Uterus (tissue), 4 donors: Measurements from ENCODE around the gene CARD10. TPM values are rescaled to one million over a fixed set of nuclear protein-coding genes. Genes with fewer than 3 reads are reported as not detected.

Source experiments
- DNase-seq, 2 donors: peaks; one replicate each; pipeline ENCODE4 v3.0.0-alpha.2; 2019 to 2020
- H3K27ac ChIP-seq, 2 donors: fragments of 200-600 bp; sonication (generic); 1 replicate in 1 of 2; 2 replicates in 1 of 2; pipeline ENCODE4 v1.5.1; 2016 to 2018
- H3K27me3 ChIP-seq, 2 donors: fragments of 200-600 bp; sonication (generic); one replicate each; pipeline ENCODE4 v1.5.1; 2018 to 2019; ENCODE audit warnings: control low read depth in 1 of 2
- H3K36me3 ChIP-seq, 2 donors: fragments of 200-600 bp; sonication (generic); one replicate each; pipeline ENCODE4 v1.5.1; 2019; ENCODE audit warnings: control low read depth in 1 of 2
- H3K4me1 ChIP-seq, 2 donors: fragments of 200-600 bp; sonication (generic); one replicate each; pipeline ENCODE4 v1.5.1; 2018 to 2019; ENCODE audit warnings: control low read depth in 1 of 2
- H3K4me3 ChIP-seq, 2 donors: fragments of 200-600 bp; sonication (generic); 1 replicate in 1 of 2; 2 replicates in 1 of 2; pipeline ENCODE4 v1.5.1; 2018 to 2019; ENCODE audit warnings: mild to moderate bottlenecking in 1 of 2
- H3K9me3 ChIP-seq, 2 donors: fragments of 200-600 bp; sonication (generic); one replicate each; pipeline ENCODE4 v1.5.1; 2019; ENCODE audit warnings: control low read depth in 1 of 2
- CTCF ChIP-seq, 4 experiments: fragments of 200-600 bp in 2 of 4; fragments of 450-650 bp in 2 of 4; sonication (generic) in 2 of 4; IDR thresholded peaks; one replicate each; pipeline ENCODE4 v1.5.1; 2016 to 2019; ENCODE audit warnings: antibody characterized with exemption in 4 of 4, mild to moderate bottlenecking in 2 of 4, moderate library complexity in 1 of 4
- POLR2A ChIP-seq, 2 donors: fragments of 450-650 bp; IDR thresholded peaks; one replicate each; pipeline ENCODE4 v1.6.1; 2016; ENCODE audit warnings: antibody characterized with exemption in 2 of 2, mild to moderate bottlenecking in 1 of 2, moderate library complexity in 1 of 2
- intact Hi-C: fragments of 100-400 bp; cut with DNase I; formaldehyde crosslinking; loops from one replicate; pipeline ENCODE4 v1.15.1; 2023; ENCODE audit warnings: low total_unique reads
- total RNA-seq, 4 donors: library from RNA; depleted of rRNA in 3 of 4; stranded (reverse); fragments of >200 nt in 3 of 4; gene quantifications; one replicate each; pipeline versions ENCODE4 v1.1.0 to v1.2.4, GENCODE V29; 2014 to 2023
- donor health status: DM: yes; HTN: yes; CAD: no.

Gene CARD10
- total RNA-seq, 4 donors from 2014 or later = 4.6 to 23.4 (median 10.2) TPM

GRCh38 chr22:37508431-37508992 lies 10.7 kb downstream of the CARD10 start:
- no peaks in the 10 kb centered on the region for H3K36me3 ChIP-seq
- DNase-seq = no peak
- H3K9me3 ChIP-seq = no peaks in the 10 kb centered on the region
- H3K4me3 ChIP-seq = no peak overlapping the region
- no peak for TF ChIP-seq POLR2A (IDR thresholded peaks at IDR 0.05)
- TF ChIP-seq CTCF (IDR thresholded peaks at IDR 0.05) = no peak
- H3K27ac ChIP-seq = peak overlapping the region in 1 of 2 donors; percentile 50
- peaks cover 0 to 6% of the 10 kb centered on the region in 2 donors for H3K4me1 ChIP-seq
- intact Hi-C loops = no loop called here
- no peaks in the 10 kb centered on the region for H3K27me3 ChIP-seq

GRCh38 chr22:37507731-37508130 lies 11.5 kb downstream of the CARD10 start:
- intact Hi-C loops = no loop called here
- Histone ChIP-seq H3K27ac (no peak overlapping the region), H3K27me3 (no peaks in the 10 kb centered on the region), H3K4me3 (no peak overlapping the region), H3K36me3 (no peaks in the 10 kb centered on the region), H3K4me1 (peaks cover 0 to 6% of the 10 kb centered on the region in 2 donors), H3K9me3 (no peaks in the 10 kb centered on the region)
- no peak for DNase-seq
- no peak for TF ChIP-seq CTCF (IDR thresholded peaks at IDR 0.05)
- no peak for TF ChIP-seq POLR2A (IDR thresholded peaks at IDR 0.05)

GRCh38 chr22:37505989-37506388 lies 13.2 kb downstream of the CARD10 start:
- intact Hi-C loops = no loop called here
- TF ChIP-seq CTCF (IDR thresholded peaks at IDR 0.05) = no peak
- no peak for TF ChIP-seq POLR2A (IDR thresholded peaks at IDR 0.05)
- Histone ChIP-seq H3K9me3 (no peaks in the 10 kb centered on the region), H3K4me3 (no peak overlapping the region), H3K27ac (no peak overlapping the region), H3K27me3 (no peaks in the 10 kb centered on the region), H3K36me3 (no peaks in the 10 kb centered on the region), H3K4me1 (no peaks in the 10 kb centered on the region)
- DNase-seq = no peak

GRCh38 chr22:37505565-37505964 lies 13.7 kb downstream of the CARD10 start:
- Histone ChIP-seq H3K27me3 (no peaks in the 10 kb centered on the region), H3K4me1 (no peaks in the 10 kb centered on the region), H3K36me3 (no peaks in the 10 kb centered on the region), H3K27ac (no peak overlapping the region), H3K9me3 (no peaks in the 10 kb centered on the region), H3K4me3 (no peak overlapping the region)
- no peak for DNase-seq
- TF ChIP-seq POLR2A (IDR thresholded peaks at IDR 0.05) = no peak
- TF ChIP-seq CTCF (IDR thresholded peaks at IDR 0.05) = no peak
- intact Hi-C loops = no loop called here

- Histone ChIP-seq H3K4me1 (no peaks in the 10 kb centered on the region), H3K4me3 (no peak overlapping the region), H3K27ac (peak overlapping the region in 1 of 2 donors; percentile 49), H3K9me3 (no peaks in the 10 kb centered on the region), H3K36me3 (no peaks in the 10 kb centered on the region), H3K27me3 (no peaks in the 10 kb centered on the region)
- TF ChIP-seq POLR2A (IDR thresholded peaks at IDR 0.05) (no peak), CTCF (IDR thresholded peaks at IDR 0.05) (no peak)
- DNase-seq = no peak
- intact Hi-C loops = no loop called here
Measured at GRCh38 chr22:37504964-37505363, 14.3 kb downstream of the CARD10 start.
